Measurements from ENCODE around the gene MAP3K9.
"Not testable (repeated sequence)": the region's sequence is repeated elsewhere in the genome, so short reads cannot be mapped to it uniquely, and the experiment has no call there.

Gene MAP3K9

GRCh38 chr14:70809225-70810219, at the start of gene MAP3K9:
TSS of gene MAP3K9 (minus strand) at chr14:70809513. CDS start at chr14:70809171, 342 bp downstream.
- peak; percentile 97 for DNase-seq

GRCh38 chr14:70858641-70859040, 49.3 kb upstream of the MAP3K9 start:
- DNase-seq = no peak

- DNase-seq = no peak
These were observed 48.2 kb upstream of the MAP3K9 start for GRCh38 chr14:70857496-70857890.

- DNase-seq = no peak
These were observed 47.7 kb upstream of the MAP3K9 start for GRCh38 chr14:70856851-70857495.

GRCh38 chr14:70855486-70855885, 46.2 kb upstream of the MAP3K9 start:
- no peak for DNase-seq

- DNase-seq = not testable (repeated sequence)
These were observed 44.3 kb upstream of the MAP3K9 start for GRCh38 chr14:70853658-70854057.

- no peak for DNase-seq
These were observed 38.2 kb upstream of the MAP3K9 start for GRCh38 chr14:70847406-70848090.

- DNase-seq = no peak
These were observed 36.3 kb upstream of the MAP3K9 start for GRCh38 chr14:70845601-70846000.

- no peak for DNase-seq
These were observed 33.6 kb upstream of the MAP3K9 start for GRCh38 chr14:70842851-70843462.

GRCh38 chr14:70838076-70838475, 28.8 kb upstream of the MAP3K9 start:
- no peak for DNase-seq

- no peak for DNase-seq
These were observed 27.6 kb upstream of the MAP3K9 start for GRCh38 chr14:70836946-70837345.

- no peak for DNase-seq
These were observed 24.6 kb upstream of the MAP3K9 start for GRCh38 chr14:70833884-70834283.

- DNase-seq = no peak
These were observed 23.4 kb upstream of the MAP3K9 start for GRCh38 chr14:70832561-70833305.

GRCh38 chr14:70830998-70831781, 21.9 kb upstream of the MAP3K9 start:
- no peak for DNase-seq

- DNase-seq = no peak
These were observed 18.9 kb upstream of the MAP3K9 start for GRCh38 chr14:70828188-70828587.

GRCh38 chr14:70827752-70828151, 18.4 kb upstream of the MAP3K9 start:
- DNase-seq = no peak

- DNase-seq = no peak
These were observed 18.0 kb upstream of the MAP3K9 start for GRCh38 chr14:70827347-70827746.

GRCh38 chr14:70823281-70823680, 14.0 kb upstream of the MAP3K9 start:
- DNase-seq = no peak

GRCh38 chr14:70822530-70823185, 13.3 kb upstream of the MAP3K9 start:
- DNase-seq = peak; percentile 19

- DNase-seq = peak; percentile 46
These were observed 12.5 kb upstream of the MAP3K9 start for GRCh38 chr14:70821584-70822529.

Measured in COR-L47 (cell line).